Measurements from ENCODE around the gene ARHGEF26.

DNA sequence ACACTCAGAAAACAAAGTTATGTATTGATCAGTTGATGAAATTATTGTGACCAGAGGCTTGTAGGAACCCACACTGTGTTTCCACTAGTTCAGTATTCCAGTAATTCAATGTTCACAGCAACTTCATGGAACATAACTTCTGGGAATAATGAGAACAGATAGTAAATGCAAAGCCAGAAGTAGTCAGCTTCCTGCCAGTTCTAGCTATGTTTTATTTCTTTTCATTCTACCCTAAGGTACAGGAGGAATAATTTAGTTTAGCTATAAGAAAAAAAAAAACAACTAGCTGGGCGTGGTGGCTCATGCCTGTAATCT, 48.6 kb downstream of the ARHGEF26 start:
- TF ChIP-seq, protein P1, sequence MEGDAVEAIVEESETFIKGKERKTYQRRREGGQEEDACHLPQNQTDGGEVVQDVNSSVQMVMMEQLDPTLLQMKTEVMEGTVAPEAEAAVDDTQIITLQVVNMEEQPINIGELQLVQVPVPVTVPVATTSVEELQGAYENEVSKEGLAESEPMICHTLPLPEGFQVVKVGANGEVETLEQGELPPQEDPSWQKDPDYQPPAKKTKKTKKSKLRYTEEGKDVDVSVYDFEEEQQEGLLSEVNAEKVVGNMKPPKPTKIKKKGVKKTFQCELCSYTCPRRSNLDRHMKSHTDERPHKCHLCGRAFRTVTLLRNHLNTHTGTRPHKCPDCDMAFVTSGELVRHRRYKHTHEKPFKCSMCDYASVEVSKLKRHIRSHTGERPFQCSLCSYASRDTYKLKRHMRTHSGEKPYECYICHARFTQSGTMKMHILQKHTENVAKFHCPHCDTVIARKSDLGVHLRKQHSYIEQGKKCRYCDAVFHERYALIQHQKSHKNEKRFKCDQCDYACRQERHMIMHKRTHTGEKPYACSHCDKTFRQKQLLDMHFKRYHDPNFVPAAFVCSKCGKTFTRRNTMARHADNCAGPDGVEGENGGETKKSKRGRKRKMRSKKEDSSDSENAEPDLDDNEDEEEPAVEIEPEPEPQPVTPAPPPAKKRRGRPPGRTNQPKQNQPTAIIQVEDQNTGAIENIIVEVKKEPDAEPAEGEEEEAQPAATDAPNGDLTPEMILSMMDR (conservative IDR thresholded peaks at IDR 0.05 in 1 of 2, IDR thresholded peaks at IDR 0.05 in 1 of 2; ENCODE audit: extremely low read depth in 1 of 2, insufficient read depth in 1 of 2, low read depth in 1 of 2, low read length in 2 of 2) = no peak
- no peak for TF ChIP-seq EZH2 (IDR thresholded peaks at IDR 0.05; ENCODE audit: borderline replicate concordance, low read length)

All from mammary epithelial cell (primary cell).